ENCODE data around the gene PEF1.

DNA sequence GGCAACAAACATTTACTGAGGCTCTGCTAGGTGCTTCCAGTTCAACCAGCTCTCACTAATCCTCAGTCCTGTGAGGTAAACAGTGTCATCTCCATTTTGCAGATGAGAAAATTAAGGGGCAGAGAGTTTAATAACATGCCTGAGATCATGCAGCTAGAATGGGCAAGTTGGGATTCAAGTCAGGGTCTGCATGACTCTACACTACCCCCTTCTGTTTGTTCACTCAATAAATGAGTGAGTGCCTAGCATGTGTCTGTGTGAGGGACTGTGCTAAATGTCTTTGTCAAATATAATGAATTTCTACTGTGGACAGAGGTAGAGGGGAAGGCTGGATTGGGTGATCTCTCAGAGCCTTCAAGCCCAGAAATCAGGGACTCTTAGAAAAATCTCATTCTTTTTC is 4.5 kb downstream of the PEF1 start:
- TF ChIP-seq, protein P1, sequence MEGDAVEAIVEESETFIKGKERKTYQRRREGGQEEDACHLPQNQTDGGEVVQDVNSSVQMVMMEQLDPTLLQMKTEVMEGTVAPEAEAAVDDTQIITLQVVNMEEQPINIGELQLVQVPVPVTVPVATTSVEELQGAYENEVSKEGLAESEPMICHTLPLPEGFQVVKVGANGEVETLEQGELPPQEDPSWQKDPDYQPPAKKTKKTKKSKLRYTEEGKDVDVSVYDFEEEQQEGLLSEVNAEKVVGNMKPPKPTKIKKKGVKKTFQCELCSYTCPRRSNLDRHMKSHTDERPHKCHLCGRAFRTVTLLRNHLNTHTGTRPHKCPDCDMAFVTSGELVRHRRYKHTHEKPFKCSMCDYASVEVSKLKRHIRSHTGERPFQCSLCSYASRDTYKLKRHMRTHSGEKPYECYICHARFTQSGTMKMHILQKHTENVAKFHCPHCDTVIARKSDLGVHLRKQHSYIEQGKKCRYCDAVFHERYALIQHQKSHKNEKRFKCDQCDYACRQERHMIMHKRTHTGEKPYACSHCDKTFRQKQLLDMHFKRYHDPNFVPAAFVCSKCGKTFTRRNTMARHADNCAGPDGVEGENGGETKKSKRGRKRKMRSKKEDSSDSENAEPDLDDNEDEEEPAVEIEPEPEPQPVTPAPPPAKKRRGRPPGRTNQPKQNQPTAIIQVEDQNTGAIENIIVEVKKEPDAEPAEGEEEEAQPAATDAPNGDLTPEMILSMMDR (IDR thresholded peaks at IDR 0.05), result no peak
- no peak for TF ChIP-seq EP300 (IDR thresholded peaks at IDR 0.05)

Measured in gastroesophageal sphincter (tissue), 3 donors.